ENCODE results near the gene CEL.
"Not testable (repeated sequence)": the region's sequence is repeated elsewhere in the genome, so short reads cannot be mapped to it uniquely, and the experiment has no call there.

The CEL gene

DNA sequence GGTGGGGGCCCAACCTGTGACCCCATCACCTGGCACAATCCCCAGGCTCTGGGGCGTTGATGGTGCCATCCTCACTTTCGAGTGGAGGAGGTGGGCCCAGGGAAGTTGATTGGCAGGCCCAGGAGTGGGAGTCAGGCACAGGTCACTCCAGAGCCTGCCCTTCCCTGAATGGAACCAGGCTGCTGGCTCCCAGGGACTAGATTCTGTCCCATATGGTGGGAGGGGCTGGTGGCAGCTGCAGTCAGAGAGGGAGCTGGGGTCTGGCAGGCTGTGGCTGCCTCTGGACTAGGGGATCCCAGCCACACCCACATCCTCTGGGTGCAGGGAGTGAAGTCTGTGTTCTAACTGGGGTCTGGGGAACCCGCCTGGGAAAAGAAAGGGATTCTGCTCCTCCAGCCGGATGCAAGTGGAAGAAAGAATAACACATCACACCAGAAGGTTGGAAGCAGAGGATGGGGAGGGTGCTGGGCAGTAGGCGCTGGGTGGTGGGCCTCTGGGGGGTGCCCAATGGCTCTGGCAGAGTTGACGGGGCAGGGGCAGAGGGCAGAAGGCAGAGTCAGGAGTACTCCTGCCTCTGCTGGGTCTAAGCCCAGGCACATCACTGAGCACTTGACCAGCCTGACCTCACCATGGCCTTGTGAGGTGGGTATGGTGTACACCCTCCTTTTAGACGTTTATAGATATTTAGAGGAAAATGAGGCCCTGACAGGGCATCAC lies 25.8 kb downstream of the CEL start:
- DNase-seq, result no peak

DNA sequence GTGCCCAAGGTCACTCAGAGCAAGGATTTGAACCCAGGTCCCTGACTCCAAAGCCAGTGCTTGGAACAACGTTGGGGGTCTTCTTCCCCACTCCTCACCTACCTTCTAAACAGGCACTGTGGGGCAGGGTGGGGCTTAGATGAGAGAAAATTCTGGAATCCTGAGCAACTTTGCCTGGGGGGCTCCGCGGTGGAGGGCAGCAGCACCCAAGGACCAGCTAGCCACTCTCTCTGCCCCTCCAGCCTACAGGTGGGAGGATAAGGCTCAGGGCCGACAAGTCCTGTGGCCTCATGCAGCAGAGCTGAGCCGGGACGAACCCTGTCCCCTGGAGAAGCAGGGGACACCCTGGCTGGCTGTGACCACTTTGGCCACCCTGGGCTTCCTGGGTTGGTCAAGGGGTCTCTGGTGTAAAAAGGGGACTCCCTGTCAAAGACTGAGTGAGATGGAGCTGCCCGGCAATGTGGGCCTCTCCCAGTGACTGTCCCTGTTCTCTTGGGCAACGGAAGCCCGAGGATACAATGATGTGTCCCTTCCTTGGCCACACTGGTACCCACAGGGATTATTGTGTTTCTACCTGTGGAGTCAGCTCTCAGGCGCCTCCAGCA lies 26.5 kb downstream of the CEL start:
- no peak for DNase-seq

DNA sequence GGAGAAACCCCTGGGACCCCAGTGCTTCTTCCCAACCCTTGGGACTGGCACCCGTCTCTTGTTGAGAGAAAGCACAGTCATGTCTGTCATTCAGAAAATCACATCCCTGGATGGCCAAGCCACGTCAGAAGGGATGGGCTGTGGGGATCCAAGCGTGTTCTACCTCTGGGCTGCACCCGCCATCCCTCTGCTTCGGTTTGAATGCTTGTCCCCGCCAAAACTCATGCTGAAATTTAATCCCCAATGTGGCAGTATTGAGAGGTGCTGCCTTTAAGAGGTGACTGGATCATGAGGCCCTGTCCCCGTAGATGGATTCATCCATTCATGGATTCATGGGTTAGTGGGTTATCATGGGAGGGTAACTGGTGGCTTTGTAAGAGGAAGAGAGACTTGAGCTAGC lies 27.0 kb downstream of the CEL start:
- DNase-seq, result no peak

DNA sequence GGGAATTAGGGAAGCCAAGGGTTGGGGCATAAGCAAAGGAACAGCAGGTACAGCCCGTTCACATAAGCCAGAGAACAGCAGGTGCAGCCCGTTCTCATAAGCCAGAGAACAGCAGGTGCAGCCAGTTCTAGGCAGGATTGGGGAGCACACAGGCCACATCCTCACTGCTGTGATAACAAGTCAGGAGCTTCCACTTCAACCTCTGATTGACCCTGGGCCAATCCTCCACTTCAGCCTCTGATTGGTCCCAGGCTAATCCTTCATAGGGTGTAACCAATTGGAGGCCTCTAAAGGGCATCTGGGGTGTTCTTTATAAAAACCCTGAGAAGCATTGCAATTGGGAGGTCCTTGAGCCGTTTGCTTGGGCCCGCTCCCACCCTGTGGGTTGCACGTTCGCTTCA lies 27.5 kb downstream of the CEL start:
- no peak for DNase-seq

DNA sequence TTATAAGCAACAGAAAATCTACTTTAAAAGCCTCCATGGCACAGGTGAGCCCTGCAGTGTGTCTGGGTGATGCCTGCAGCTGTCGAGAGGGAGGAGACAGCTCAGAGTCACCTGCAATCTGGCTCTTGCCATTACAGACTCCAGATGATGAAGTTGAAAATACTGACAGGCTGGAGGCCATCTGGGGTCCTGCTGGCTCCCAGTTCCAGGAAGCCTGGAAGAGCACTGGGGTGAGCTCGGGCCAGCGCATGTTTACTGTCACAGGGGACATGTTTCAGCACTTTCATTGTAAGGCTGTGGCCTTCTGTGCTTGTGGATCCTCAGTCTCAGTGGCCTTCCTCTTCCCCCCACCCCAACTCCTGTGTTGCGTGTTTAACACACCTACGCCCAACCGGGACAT lies 28.4 kb downstream of the CEL start:
- DNase-seq, result no peak

DNA sequence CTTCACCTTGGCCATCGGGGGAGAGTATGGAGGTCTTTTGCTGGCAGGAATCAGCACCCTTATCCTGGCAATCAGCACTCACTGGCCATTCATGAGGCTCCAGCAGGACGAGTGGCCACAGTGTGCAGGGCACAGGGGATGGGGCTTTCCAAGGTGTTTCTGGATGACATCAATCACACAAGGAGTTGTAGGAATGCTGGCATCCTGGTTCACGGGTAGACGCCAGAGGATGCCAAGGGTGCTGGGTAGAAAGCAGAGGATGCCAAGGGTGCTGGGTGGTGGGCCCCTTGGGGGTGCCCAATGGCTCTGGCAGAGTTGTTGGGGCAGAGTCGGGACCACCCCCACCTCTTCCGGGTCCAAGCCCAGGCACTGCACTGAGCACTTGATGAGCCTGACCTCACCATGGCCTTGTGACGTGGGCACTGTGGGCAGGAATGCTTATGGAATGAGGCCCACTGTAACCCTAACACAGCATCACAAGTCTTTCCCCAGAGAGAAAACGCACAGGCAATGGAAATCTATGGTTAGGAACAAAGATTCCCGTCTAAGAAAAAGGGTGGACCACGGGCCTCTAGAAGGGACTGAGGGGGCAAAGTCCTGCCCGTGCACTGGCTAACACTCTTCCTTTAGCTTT lies 29.1 kb downstream of the CEL start:
- no peak for DNase-seq

DNA sequence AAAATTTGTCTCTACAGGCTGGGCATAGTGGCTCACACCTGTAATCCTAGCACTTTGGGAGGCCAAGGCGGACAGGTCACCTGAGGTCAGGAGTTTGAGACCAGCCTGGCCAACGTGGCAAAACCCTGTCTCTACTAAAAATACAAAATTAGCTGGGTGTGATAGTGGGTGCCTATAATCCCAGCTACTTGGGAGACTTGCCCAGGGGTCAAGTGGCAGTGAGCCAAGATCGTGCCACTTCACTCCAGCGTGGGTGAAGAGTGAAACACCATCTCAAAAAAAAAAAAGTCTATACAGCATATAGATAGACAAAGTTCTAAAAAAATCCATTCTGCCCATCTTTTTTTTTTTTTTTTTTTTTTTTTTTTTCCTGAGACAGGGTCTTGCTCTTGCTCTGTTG lies 32.6 kb downstream of the CEL start:
- not testable (repeated sequence) for DNase-seq

DNA sequence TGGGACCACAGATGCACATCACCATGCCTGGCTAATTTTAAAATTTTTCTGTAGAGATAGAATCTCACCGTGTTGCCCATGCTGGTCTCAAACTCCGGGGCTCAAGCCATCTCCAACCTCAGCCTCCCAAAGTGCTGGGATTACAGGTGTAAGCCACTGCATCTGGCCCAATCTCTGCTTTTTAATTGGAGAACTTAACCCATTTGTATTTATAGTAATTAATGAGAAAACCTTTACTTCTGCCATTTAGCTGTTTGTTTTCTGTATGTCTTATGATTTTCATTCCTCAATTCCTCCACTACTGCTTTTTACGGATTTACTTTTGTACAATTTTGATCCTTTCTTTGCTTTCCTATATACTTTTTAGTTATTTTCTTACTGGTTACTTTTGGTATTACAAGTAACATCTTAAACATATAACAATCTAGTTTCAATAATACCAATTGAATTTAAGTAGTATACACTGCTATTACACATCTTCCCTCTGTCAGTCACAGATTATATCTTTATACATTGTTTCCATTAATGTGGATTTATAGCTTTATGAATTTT lies 33.1 kb downstream of the CEL start:
- DNase-seq, result no peak

DNA sequence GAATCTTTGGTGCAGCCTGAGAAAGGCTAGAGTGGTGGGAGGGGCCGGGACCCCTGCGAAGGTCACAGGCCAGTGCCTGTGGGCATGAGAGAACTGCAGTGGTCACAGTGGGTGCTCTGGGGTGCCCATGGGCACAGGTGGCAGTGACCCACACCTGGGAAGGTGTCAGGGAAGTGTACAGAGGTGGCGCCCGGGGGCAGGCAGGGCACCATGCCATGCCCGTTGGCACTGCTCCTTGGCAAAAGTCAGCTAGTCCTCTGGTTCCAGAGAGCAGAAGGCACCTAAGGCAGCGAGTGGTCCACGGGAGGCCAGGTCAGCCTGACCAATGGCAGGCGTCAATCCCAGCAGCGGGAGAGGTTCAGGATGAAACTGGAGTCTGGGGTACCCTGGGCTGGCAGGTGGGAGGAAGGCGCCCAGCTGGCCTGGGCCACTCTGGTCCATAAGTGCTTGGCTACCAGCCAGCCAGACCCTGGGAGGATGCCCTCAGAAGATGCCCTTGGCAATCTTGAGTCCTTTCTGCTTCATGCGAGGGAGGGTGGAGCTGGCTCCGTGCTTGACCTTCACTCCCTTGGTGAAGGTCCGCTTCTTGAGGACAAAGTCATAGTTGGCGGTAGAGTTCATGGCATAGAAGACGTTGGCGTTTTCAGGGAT lies 36.4 kb downstream of the CEL start:
- DNase-seq, result no peak

DNA sequence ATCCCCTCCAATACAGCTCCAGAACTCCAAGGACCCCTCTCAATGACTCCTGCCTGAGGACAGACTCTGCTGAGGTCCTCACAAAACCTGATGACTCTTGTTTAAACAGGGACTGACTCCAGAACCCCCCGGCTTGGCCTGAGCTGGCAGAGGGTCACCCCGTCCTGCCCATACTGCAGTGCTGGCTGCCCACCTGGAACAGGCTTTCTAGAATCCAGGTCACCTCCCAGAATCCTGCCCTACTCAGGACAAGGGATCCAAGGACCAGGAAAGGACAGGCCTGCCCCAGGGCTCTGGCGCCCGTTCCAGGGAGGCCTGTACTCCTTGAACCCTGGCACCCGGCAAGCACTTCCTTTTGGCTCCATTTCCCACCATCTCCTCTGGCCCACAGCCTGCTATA lies 37.1 kb downstream of the CEL start:
- no peak for DNase-seq

DNA sequence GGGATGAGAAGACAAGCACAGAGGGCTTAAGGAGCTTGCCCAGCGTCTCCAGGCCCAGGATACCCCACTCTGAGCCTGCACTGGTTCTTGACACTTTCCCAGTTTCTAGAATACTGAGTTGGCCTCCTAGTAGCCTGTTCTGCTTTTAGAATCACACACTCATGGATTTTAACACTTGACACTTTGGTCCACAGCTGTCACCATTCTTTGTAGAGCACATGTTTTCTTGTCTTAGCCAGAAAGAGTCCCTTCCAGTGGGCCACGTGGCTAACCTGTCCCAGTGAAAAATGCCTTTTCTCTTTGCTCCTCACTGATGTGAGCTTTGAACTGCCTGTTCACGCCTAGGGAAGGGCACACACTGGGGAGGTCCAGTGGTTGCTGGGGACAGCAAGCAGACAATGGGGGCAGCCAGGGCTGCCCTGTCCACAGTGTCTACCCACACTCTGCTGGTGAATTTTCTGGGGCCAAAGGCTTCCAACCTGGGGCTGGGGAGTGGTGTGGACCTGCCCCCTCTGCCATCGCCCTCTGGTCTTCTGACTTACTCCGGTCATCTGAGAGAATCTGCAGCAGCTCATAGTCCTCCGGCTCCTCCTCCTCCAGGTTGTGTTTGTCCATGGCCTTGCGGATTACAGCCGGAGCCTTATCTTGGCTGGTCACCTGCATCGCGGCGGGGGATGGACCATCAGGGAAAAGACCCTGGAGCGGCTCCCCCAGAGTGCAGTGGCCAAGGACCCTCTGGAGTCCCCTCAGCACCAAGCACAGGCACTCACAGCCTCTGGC lies 38.1 kb downstream of the CEL start:
- DNase-seq, result no peak

DNA sequence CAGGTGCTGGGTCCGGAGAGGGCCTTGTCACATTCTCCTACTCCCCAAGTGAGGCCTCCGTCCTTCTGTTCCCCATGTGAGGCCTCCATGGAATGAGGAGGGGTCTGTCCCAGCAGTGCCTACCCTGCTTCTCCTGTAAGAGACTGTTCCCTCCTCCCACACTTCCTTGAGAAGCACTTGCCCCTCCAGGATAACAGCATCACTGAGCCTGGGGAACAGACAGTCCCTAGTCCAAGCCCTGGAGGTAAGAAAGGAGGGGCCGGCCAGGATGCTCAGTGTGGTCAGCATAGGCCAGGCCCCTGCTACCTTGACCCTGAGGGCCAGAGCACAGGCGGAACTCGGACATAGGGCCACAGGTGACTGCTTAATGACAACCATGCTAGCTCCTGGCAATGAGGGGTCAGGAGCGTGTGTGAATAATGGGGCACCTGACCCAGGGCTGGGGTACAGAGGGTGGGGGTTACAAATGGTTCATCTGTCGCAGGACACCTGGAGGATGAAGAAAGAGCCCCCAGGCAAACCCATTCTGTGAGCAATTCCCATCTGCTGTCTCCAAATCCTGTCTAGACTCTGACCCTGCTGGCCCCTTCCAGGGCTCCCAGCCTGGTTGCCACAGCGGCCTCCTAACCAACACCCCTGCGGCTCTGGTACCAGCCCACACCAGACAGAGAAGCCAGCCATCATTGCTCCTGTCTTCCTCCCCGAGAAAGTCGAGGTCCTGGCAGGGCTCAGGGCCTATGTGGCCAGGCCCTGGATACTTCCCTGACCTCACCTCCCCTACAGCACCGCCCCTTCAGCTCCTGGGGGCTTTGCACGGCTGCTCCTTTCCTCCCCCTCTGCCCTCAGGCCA lies 39.0 kb downstream of the CEL start:
- no peak for DNase-seq

DNA sequence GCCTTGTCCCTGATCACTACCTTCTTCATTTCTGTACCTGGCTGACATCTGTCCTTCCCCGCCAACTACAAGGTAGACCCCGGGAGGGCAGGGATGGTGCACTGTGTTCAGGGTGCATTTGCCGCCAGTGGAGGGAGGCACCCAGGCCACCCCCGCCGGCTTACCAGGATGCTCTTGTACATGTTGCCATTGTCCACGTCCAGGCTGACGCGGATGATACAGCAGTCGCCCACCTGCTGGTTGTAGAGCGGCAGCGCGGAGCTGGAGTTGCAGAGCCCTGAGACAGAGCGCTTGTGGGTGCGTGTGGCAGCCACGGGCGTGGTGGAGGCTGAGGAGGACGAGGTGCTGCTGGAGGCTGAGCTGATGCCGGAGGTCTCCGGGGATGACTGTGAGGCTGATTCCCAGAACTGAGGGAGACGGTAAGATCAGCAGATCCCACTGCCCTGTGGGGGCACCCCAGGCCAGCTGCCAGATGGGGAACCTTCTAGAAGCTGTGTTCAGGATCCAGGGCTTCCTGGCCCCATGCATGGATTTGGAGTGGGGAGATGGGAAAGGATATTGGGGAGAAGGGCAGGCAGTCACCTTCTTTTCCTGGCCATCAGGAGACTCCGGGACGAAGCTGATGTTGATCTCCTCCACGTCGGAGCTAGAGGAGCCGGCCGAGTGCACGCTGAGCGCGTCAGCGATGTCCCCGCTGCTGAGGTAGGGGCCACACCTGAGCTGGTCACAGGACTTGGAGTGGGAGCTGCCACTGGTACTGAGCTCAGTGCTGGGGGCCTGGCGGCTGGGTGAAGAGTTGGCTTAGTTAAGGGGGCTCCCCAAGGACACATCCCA lies 39.8 kb downstream of the CEL start:
- DNase-seq, result no peak

DNA sequence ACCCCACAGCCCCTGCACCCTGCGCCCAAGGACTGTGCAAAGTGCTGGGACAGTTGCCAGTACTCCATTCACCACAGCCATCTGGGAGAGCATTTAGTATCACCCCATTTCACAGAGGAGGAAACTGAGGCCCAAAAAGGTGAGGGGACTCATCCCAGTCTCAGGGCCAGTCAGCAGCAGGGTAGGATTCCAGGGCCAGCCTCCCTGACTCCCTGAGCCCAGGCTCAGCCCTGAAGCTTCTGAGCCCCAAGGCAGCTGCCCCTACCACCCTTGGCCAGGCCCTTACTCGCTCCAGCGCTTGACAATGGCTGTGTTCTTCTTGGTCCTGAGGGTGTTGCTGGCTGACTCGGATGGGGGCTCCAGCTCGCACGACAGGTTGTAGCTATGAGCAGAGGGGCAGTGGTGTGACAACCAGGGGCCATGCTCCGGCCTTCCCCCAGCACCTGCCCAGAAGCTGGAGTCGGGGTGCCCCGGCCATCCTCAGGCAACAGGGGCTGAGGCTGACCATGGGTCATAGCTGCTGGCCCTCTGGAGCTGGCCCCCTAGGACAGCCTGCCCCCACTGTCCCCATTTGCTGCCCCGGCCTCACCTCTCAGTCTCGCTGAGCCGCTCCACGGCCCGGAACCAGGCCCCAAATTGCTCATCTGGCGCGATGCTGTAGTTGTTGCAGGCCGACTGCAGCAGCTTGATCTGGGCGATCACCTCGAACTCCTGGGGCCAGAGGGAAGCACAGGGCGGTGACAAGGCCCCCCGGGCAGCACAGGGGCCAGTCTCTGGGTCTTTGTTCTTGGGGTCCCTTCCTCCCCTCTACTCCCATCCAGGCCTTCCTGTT lies 40.6 kb downstream of the CEL start:
- no peak for DNase-seq

DNA sequence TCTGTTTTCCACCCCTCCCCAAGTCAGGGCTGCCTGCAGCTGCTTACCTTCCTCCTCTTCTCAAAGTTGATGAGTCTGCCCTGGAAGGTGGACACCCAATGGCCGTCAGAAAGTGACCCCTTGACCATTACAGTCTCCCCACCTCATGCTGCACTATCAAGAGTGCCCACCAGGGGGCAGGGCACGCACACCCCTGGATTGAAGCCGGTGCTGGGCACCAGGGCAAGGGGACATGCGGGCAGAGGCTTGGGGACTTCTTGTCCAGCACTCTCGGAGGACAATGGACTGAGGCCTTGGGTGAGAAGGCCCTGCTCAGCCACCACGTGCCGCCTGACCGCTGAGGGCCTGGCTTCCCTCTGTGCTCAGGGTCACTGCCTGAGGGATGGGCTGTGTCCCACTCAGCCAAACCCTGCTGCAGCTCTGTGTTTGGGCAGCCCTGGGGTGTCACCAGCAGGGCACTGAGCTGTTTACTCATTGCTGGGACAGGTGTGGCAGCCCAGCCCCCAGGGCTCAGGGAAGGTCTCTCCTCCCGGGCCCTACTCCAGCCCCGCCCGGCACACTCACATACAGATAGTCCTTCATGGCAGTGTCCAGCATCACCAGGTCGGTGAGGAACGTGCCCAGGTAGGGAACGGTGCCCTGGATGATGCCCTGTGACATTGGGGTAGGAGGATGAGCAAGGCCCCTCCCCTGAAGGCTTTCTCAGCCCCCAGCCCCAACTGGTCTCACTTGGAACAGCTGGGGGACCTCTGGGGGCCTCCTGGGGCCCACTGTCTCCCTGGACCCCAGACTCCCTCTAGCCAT lies 41.6 kb downstream of the CEL start:
- peak; percentile 49 for DNase-seq

DNA sequence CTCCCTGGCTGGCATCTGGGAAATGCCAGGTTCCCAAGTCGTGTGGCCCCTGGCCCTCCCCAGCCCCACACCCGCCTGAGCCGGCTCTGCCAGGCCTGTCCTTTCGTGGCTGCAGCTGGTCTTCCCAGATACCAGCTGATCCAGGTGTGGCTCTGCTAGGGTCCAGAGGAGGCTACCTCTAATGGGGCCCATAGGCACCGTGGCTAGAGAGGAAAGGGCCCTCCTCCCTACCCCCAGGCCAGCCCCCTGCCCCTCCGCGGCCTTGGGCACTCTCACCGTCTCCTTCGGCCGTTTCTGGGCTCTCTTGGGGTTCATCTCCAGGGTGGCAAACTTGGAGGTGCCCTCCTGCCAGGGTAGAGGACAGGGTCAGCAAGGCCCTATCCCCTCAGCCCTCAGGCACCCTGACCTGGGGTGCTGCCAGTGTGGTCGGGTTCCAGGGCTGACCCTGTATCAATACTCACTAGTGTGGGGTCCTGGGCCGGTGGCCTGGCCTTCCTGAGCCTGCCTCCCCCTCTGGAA lies 42.3 kb downstream of the CEL start:
- DNase-seq, result no peak

DNA sequence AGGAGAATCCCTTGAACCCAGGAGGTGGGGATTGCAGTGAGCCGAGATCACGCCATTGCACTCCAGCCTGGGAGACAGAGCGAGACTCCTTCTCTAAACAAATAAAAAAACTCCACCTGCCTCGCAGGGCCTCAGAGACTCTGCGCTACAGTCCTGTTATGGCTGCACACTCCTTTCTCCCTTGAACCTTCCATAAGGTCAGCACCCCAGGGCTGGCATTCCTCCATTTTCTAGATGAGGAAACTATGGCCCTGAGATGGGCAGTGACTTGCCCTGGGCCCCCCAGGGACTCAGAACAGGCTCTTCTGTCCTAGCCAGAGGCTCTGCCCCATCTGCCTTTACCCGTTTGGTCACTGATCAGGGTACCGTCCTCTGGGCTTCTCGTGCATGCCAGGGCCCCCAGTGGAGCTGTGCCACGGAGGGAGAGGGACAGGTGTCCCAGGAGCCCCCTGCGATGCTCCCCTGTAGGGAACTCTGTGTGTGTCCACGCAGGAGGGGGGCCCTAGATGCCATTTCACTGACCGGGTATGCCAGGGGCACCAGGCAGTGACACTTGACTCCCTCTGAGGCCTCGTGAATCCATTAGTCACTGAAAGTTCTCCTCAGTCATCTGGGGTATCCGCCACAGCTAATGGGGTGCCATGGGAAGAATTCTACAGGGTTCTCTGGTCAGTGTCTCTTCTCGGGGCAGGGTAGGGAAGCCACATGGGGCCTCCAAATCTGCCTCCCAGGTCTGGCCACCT lies 43.1 kb downstream of the CEL start:
- DNase-seq, result no peak

DNA sequence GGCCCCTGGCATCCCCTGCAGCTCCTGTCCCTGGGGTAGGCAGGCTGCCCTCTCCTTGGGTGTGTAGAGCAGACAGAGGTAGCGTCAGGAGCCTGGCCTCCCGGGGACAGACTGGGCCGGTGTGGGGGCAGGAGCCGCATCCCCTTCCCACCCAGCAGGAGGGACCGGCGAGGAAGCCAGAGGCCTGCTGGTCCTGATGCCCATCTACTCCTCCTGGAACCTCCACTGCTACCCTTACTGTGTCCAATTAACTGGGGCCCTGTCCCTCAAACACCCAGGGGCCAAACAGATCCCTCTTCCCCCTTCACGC lies 43.6 kb downstream of the CEL start:
- no peak for DNase-seq

Data from EL (cell line).